Stimulated activated CD8-positive, alpha-beta memory T cell treated with anti-CD3 and anti-CD28 coated beads, Interleukin-7, amount 100 ng/mL, for 24 hours (primary cell): ENCODE data around the gene CD320.
"Not testable (repeated sequence)": the region's sequence is repeated elsewhere in the genome, so short reads cannot be mapped to it uniquely, and the experiment has no call there.

Experiments
- DNase-seq: peaks from one replicate; pipeline ENCODE4 v3.0.0-alpha.2; 2020; ENCODE audit warnings: low read depth

The CD320 gene

DNA sequence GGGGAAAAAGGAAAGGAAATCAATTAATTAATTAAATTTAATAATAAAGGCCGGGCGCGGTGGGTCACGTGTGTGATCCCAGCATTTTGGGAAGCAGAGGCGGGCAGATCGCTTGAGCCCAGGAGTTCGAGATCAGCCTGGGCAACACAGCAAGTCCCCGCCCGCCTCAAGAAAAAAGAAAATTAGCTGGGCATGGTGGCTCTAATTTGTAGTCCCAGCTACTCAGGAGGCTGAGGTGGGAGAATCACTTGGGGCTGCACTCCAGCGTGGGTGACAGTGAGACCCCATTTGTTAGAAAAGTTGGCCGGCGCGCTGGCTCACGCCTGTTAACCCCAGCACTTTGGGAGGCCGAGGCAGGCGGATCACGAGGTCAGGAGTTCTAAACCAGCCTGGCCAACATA lies 733 bp upstream of the CD320 start:
- DNase-seq, result no peak

DNA sequence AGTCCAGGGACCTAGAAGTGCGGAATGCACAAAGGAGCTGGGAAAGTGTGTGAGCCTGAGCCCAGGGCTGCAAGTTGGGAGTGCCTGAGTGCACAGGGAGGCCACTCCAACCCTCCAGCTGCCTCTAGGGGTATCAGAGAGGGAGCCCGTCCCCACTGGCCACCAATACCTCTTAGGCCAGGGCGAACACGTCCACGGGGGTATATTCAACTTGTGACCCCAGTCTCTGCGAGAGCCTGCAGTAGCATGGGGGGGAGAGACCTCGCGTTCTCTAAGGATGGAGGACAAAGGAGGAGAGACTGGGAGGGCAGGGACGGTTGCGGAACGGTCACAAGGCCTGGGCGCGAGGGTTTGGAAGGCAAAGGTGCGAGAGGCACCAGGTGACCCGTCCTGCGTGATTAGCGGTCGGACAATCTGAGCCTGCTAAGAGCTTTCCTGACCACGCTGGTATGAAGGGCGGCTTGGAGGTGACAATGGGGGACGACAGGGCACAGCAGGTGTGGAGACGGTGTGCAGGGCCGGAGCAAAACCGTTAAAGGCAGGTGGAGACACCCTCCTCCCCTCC lies 676 bp downstream of the CD320 start:
- DNase-seq, result no peak

DNA sequence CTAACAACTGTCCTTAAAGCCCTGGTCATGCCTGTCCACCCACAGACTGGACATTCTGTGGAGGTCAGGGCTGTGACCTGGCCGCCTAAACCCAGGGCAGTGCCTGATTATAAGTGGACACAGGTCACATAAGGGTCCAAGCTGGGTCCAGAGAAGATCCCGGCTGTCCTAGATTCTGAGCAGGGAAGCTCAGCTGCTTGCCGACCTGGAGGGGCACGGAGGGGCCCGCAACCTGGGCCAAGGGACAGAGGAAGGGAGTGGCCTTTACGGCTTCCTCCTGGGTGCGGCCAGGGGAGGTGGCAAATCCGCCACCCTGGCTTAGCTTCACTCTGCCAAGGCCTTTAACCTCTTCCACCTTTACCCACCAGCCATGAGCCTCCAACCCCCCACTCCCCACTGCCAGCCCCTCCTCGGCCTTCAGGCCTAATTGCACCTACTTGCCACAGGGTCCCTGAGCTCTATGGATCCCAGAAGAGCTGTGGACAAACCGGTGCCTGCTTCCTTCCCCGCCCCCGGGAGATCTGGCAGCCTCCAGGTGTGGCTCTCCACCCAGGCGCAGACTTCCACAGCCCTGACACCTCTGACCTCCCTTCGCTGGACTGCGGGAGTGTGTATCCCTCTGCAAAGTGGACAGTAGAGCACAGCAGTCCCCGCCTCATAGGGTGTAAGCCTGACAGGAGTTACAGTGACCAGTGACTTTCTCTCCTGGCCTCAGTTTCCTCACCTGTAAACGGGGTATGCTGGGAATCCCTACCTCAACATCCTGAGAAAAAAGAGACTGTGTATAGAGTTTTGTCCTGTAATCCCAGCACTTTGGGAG lies 1.7 kb downstream of the CD320 start:
- DNase-seq, result no peak

DNA sequence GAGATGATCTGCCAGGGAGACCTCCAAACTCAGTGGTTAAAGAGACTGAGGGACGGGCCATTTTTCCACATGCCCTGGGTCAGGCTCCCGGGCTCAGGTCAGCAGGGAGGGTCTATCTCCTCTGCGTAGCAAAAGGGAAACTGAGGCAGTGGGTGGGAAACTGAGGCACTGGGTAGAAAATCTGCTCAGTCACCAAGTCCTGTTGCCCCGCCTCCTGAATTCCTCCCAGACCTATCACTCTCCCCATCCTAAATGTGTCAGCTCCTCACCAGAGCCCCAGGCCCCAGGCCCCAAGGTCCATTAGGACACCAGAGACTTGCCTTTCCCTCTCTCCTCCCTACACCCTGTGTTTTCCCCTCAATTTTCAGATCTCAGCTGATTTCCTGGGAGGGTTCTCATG lies 2.4 kb downstream of the CD320 start:
- no peak for DNase-seq

DNA sequence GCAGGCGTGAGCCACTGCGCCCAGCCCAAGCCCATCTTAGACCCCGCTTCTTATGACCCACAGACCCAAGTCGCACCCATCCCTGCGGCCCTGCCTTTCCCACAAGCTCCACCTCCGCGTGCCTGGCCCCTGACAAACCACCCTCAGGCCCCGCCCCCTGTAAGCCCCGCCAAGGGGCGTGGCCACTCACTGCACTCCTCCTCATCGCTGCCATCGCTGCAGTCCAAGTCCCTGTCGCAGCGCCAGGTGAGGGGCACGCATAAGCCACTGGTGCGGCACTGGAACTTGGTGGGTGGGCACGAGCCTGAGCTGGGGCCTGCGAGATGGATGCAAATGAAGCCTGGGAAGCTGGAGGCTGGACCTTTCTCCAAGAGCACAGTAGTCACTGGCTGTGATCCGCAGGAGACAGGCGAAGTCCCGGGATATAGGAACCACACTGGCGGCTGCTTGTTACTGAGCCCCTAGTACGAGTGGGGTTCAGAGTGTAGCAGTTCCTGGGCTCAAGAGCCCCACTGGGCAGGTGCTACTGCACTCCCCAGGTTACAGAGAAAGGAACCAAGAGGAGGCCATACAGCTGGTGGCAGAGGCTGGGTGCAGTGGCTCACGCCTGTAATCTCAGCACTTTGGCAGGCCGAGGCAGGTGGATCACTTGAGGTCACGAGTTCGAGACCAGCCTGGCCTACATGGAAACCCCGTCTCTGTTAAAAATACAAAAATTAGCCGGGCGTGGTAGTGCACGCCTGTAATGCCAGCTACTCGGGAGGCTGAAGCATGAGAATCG lies 3.1 kb downstream of the CD320 start:
- no peak for DNase-seq

DNA sequence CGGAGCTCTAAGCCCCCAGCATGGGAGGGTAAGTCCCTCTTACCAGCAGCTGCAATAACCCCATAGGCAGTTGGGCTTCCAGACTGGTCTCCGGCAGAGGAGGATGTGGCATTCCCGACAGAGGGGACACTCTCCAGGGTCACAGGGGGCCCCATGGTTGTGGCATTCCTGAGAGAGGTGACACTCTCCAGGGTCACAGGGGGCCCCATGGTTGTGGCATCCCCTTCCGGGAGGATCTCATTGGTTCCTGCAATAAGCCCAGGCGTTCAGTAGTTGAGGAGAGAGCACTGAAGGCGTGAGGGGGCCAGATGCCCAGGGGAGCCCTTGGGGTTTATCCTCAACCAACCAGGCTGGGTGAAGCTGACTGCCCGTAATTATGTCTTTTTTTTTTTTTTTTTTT lies 5.4 kb downstream of the CD320 start:
- no peak for DNase-seq

DNA sequence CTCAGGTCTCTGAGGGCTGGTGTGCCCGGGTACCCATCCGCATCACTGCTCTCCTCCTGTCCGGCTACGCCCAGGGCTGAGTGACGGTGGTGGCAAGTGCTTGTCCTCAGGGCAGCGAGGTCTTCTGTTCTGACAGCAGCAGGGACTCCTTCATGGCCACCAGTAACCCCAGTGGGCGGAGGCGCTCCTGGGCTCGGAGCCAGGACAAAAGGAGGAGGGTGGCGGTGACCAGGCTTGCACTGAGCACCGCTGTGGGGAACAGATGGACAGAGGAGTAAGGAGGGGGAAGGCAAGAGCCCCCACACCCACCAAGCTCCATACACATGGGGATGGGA lies 5.8 kb downstream of the CD320 start:
- no peak for DNase-seq

DNA sequence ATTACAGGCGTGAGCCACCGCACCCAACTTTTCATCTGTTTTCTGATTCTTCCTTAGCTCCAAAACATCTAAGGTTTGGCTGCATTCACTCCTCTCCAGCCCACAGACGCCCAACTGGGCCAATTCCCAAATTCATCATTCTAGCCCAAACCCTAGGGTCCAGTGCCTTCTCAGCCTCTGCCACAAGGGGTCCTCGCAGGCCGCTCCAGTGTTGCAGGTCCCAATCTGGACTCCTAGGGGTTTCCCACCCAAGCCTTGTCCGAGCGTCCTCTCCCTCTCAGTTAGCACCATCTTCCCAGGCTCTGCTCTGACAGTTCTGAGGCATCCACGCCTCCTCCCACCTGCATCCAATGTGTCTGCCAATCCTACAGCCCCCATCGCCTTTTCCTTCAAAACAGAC lies 16.8 kb downstream of the CD320 start:
- not testable (repeated sequence) for DNase-seq

DNA sequence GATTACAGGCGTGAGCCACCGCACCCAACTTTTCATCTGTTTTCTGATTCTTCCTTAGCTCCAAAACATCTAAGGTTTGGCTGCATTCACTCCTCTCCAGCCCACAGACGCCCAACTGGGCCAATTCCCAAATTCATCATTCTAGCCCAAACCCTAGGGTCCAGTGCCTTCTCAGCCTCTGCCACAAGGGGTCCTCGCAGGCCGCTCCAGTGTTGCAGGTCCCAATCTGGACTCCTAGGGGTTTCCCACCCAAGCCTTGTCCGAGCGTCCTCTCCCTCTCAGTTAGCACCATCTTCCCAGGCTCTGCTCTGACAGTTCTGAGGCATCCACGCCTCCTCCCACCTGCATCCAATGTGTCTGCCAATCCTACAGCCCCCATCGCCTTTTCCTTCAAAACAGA lies 31.6 kb downstream of the CD320 start:
- not testable (repeated sequence) for DNase-seq

DNA sequence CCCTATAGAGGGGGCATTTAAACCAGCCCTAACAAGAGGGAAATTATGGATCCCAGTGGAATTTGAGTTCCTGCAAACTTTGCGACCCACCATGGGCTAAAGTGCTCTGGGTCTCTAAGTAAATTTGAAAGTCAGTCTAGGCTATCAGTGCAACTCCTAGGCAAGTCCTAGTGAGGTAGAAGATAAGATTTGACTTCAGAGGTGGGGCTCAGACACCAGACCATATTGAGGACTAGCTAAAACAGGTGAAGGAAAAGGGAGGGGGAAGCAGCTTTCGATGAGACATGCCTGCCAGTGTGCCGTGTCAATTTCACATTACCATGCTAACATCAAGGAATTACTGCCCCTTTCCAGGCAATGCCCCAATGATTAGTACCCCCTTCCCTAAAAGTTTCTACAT lies 38.4 kb downstream of the CD320 start:
- DNase-seq, result no peak

DNA sequence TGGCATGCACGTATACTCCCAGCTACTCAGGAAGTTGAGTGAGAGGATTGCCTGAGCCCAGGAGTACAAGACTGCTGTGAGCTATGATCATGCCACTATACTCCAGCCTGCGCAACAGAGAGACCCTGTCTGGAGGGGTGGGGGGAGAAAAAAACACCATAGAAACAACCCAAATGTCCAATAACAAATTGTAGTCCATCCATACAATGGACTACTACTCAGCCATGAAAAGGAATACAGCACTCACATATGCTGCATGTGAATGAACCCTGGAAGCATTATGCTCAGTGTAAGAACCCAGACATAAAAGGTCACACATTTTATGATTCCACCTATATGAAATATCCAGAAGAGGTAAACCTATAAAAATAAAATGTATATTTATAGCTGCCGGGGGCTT lies 42.3 kb downstream of the CD320 start:
- DNase-seq, result no peak

DNA sequence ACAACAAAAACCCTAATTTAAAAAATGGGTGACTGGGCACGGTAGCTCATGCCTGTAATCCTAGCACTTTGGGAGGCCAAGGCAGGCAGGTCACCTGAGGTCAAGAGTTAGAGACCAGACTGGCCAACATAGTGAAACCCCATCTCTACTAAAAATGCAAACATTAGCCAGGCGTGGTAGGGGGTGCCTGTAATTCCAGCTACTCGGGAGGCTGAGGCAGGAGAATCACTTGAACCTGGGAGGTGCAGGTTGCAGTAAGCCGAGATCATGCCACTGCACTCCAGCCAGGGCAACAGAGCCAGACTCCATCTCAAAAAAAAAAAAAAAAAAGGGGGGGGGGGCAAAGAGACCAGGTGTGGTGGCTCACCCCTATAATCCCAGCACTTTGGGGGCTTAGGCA lies 43.9 kb downstream of the CD320 start:
- DNase-seq, result not testable (repeated sequence)

DNA sequence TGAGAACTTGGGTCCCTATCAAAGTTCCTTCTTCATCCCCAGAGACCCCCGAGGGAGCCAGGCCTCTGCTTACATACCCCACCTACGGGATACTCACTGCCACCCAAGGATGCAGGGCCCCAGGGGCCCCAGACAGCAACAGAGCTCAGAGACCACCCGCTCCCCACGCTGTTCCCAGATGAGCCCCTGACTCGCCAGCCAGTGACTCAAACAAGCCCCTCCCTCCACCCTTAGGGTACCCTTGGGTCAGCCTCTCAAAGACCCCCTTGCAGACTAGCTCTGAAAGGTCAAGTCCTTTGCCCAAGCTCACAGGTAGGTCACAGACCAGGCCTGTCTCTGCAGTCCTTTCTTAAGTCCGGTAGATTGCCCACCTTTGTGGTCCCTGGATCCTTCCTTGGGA lies 45.7 kb downstream of the CD320 start:
- no peak for DNase-seq

DNA sequence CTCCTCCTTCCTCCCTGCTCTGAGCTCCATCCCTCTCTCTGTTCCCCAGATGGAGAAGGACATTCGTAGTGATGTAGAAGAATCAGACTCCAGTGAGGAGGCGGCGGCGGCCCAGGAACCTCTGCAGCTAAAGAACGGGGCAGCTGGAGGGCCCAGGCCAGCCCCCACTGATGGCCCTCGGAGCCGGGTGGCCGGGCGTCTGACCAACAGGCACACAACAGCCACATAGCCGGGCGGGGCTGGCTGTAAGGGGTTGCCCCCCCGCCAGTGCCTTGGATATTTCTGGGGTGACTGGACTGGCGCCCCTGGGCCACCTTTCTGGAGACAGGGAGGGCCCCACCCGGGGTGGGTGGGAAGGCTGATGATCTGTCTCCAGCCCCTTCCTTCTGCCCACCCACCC lies 46.3 kb downstream of the CD320 start:
- no peak for DNase-seq

DNA sequence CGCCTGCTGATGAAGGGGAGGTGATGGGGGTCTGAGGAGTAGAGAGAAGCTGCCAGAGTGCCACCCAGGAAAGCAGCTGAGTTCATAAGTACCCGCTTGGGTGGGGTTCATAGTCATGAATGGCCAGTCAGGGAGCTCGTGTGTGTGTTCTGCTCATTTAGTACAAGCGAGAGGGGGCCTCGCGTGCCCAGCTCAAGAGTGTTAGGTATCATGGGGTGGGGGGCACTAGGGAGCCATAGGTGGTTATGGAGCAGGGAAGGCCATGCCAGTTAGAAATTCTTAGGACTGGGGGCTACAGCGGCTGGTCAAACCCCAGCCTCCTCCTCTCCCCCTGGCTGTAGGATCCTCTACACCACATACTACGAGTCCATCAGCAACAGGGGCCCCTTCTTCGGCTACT lies 46.8 kb downstream of the CD320 start:
- DNase-seq, result no peak

DNA sequence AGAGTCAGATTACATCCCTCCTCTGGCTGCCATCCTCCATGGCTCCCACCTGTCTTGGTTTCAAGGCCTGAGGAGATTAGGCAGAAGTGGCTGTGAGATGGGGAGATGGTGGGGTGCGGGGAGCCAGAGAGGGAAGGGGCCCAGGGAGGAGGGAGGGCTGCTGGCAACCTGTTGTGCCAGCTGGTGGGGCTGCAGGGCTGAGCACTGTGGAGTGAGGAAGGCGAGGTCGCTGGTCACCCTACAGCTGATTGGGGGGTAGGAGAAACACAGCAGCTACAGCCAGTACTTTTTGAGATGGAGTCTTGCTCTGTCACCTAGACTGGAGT lies 48.3 kb downstream of the CD320 start:
- no peak for DNase-seq

DNA sequence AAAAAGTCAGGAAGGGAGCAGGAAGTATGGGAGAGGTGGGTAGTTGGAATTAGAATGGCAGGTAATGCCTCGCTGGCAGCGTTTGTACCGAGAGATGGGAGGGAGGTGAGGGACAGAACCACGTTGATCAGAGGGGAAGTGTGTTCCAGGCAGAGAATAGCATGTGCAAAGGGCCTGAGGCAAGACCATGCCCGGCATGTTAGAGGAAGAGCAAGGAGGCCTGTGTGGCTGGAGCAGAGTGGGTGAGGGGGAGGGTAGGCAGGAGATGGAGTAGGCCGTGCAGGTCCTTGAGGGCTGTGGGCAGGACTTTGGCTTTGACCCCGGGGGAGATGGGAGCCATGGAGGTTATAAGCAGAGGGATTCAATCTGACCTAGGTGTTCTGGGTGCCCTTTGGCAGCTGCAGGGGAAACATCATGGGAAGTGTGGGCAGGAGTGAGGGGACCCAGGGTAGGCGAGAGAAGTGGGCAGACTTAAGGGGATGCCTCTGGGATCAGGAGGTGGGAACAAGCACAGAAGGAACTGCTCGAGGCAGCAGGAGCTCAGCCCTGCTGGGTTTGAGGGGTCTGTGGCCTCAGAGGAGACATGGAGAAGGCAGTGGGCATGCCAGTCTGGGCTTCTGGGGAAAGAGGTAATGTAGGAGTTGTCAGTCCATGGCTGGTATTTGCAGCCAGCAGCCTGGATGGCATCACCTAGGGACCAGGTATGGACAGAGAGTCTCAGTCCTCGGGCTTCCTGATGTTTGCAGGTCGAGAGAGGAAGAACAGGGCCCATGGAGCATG lies 48.8 kb downstream of the CD320 start:
- DNase-seq, result no peak

DNA sequence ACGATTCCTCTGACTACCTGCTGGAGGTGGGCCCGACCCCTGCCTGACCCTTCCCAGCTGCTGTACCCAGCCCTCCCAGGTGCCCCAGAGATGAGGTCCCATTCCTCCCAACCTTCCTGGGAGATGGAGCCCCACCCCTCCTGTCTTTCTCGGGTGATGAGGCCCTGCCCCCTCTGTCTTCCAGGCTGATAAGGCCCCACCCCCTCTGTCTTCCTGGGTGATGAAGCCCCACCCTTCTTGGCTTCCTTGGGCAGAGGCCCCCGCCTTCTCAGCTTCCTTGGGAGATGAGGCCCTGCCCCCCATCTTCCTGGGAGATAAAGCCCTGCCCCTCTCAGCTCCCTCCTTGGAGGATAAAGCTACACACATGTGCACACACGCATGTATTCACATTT lies 51.1 kb downstream of the CD320 start:
- no peak for DNase-seq

DNA sequence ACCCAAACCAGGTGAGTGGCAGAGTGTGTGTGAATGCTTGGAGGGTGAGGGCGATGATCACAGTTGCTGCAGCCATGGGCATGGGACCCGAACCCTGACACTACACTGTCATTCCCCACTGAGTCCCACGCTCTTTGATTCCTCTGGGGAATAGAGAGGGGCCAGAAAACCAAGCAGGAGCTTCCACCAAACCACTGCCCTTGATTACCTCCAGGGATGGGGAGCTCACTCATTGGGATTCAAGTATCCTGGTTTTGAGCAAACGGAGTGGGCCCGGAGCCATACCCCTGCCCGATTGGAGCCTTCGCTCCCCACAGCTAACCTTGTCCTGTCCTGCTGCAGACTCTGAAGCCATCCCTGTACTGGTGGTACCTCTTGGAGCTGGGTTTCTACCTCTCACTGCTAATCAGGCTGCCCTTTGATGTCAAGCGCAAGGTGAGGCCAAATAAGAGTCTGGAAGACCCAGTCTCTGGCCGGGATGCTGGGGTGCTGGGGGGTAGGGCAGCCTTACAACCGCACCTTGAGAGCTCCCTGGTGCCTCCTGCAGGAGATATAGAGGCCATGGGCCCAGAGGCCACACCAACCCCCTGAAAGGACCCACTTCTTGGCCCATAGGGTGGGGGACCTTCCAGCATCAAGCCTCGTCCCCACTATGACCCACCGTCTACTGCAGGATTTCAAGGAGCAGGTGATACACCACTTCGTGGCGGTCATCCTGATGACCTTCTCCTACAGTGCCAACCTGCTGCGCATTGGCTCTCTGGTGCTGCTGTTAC lies 51.7 kb downstream of the CD320 start:
- DNase-seq, result no peak

DNA sequence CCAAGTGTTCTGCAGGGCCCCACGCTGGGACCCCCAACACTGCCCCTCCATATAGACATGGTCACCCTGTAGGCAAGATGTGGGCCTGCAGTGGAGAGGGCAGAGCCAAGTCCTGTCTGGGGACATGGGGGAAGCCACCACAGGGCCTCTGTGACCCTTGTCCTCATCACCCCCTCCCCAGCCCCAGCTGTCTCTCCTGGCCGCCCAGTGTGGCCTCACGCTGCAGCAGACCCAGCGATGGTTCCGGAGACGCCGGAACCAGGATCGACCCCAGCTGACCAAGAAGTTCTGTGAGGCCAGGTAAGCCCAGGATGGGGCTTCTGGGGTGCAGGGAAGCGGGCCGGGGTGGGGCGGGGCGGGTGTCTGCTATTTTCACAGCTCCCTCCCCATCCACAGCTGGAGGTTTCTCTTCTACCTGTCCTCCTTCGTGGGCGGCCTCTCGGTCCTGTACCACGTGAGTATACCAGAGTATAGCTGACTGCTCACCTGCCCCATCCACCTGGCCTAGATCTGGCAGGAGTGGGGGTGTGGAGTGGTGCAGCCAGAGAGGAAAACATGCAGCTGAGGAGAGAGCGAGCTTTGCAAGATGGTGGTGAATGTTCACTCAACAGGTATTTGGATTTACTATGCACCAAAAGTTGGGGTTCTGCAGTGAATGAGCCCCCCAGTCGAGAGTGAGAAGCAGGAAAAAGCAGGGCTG lies 52.6 kb downstream of the CD320 start:
- no peak for DNase-seq

DNA sequence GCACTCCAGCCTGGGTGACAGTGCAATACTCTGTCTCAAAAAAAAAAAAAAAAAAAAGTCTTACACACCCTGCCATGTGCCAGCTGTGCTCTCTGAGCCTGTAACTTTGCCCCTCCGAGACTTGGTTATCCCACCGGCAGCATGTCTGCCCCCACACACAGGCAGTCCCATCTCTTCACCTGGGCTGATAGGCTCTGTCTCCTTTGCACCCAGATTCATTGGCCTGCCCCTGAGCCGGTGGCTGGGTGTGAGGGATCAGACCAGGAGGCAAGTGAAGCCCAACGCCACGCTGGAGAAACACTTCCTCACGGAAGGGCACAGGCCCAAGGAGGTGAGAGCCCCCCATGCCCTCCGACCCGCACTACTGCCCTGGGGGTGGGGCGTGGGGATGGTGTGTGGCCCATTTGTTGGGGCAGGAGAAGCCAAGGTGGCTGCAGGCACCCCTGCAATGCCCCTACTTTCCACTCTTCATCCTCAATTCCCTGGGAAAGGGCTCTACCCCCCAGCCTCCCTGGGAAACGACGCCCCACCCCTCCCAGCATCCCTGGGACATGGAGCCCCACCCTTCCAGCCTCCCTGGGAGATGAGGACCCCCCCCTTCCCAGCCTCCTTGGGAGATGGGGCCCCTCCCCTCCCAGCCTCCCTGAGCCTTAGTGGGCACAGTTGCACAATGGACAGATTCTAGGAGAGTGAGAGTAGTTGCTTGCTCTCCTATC lies 53.7 kb downstream of the CD320 start:
- no peak for DNase-seq
